NCI-H446 treated with DMSO at 0.1 percent for 48 hours (cell line): ENCODE data around the gene NCOR1.
"Not testable (repeated sequence)": the region's sequence is repeated elsewhere in the genome, so short reads cannot be mapped to it uniquely, and the experiment has no call there.

ENCODE experiments used
- DNase-seq: peaks from one replicate; lab custom pipeline; 2025; lab: John Stamatoyannopoulos, UW

The NCOR1 gene

DNA sequence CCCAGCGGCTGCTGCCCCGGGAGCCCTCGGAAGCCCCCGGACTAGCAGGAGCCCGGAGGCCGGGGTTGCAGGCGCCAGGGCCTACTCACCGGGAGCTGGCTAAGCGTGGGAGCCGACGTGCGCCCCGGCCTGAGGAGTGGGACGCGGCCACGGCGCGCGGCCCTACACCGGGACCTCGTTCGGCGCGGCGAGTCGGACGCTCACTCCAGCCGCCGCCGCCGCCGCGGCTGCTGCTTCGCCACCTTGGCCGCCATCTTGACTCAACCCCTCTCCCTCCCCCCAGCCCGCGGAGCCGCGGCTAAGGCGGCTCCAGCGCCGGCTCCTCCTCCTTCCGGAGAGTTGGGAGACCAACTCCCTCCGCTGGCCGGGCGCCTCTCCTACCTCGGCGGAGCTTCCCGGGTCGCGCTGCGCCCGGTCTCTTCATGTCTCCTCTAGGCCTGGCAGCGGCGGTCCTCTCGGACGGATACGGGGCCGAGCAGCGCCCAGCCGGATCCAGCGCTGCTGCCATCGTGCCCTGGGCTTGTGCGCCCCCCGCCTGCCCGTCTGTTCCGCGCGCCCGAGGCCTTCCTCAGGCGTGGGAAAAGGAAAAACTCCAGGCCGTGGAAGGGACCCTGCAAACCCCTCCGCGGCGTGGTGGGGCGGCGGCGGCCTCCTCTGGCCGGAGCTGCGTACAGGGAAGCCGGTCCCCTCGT lies at the start of gene NCOR1:
TSS of gene NCOR1 (minus strand) at position 262 of the 692 bp plus-strand sequence. CDS start 20,965 bp downstream, outside the sequence.
- peak; percentile 62 for DNase-seq

DNA sequence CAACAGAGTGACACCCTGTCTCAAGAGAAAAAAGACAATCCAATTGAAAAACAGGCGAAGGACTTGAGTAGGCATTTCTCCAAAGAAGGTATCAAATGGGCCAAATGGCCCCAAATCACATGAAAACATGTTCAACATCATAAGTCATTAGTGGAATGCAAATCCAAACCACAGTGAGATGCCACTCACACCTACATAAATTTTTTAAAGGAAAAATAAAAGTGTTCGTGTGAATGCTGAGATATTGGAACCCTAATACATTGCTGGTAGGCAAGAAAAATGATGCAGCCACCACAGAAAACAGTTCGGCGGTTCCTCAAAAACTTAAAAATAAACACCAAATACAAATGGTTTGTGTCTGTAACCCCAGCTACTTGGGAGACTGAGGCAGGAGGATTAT lies 46.9 kb upstream of the NCOR1 start:
- DNase-seq: no peak

DNA sequence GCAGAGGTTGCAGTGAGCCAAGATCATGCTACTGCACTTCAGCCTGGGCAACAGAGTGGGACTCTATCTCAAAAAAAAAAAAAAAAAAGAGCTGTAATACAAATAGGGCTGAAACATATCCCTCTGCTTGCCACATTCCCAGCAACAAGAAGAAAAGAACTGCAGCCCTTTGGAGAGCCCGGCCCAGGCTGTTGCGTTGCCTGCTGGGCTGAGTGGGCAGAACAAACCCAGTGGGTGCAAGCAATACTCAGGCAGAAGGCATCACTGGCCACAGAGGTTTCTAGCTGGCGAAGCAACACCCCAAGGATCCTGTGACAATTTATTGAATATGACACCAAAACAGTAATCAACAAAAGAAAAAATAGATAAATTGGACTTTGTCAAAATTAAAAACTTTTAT lies 45.7 kb upstream of the NCOR1 start:
- DNase-seq: no peak

DNA sequence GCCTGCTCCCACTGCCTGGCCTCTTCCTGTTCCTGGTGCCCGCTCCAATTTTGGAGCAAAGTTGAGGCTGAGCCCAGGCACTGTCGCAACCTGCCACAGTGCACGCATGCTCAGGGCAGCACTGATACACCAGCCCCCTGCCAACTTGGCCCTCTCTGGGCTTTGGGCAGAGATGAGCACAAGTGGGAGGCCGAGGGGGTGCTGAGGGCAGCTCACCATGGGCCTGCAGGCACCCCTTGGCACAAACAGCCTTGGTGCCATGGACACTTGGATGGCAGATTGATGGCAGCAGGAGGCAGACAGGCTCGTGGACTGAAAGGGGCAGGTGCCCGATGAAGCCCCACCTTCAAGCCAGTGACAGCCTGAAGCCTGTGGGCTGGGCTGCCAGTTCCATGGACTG lies 44.6 kb upstream of the NCOR1 start:
- no peak for DNase-seq

DNA sequence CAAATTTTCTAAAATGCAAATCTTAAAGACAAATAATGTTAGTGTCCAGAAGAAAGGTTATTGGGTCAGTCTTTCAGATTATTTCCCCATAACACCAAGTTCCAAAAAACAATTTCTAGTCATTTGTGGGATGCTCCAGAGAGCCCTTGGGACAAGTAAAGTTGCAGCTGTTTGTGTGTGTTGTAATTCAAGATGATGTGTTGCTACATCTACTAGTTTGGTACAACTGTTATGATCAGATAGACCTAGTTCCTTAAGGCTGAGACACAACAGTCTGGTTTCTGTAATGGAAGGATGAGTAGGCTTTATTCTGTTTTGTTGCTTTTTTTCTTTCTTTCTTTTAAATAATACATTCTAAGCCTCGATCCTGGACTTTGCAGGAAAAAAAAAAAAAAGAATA lies 43.6 kb upstream of the NCOR1 start:
- no peak for DNase-seq

DNA sequence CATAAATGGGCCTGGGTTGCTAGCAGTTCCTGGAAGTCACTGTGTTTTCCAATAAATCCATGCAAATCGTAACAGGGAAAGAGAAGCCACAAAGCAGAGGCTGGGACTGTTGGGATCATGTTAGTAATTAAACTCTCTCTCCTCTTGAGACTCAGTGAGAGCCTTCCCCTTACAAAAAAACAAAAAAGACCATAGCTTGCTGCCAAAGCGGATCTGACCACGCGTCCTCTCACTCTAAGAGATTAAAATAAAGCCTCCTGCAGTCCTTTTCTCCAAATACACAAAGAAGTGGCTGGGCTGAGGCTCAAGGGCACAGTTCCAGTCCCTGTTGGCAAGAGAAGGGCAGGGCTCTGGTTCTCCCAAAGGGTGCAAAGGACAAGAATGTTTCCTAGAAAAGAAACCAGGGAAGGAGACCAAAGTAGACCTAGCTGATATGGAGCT lies 40.2 kb upstream of the NCOR1 start:
- no peak for DNase-seq

DNA sequence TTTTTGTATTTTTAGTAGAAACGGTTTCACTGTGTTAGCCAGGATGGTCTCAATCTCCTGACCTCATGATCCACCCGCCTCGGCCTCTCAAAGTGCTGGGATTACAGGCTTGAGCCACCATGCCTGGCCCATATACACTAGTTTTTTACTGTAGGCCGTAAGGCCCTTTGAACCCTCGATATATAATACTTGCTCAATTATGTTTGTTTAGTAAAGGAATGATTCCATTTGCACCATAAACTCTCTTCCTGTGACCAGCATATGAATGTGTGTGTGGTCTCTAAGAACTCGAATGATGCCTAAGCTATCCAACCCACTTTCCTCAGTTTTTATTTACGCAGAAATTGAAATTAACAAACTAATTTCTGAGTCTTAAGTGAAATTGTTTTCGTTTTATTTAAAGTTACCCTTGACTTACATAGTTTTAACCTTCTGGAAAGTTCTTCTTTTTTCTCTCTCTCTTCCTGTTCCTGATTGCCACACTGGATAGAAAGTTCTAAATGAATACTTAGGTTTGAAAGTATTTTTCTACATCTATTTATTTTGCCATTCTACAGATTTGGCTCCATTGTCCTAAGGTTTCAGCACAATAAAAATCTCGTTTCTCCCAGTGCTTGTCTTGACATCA lies 39.6 kb upstream of the NCOR1 start:
- DNase-seq: no peak

DNA sequence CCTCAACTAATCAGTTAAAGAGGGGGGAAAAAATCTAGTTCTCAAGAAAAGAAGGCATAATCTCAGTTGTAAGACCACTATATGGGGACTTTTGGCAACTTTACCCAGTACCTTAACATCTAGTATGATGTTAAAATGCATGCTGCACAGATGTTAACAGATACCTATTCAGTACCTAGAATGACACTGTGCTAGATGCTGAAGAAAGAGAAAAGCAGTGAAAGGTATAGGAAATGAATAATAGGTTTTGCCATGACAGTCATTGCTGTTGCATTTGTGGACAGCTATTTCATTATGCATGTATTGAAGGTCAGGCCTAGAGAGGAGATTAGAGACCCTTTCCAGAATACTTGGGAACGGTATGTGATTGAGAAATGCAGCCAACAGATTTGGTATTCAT lies 36.2 kb upstream of the NCOR1 start:
- DNase-seq: no peak

DNA sequence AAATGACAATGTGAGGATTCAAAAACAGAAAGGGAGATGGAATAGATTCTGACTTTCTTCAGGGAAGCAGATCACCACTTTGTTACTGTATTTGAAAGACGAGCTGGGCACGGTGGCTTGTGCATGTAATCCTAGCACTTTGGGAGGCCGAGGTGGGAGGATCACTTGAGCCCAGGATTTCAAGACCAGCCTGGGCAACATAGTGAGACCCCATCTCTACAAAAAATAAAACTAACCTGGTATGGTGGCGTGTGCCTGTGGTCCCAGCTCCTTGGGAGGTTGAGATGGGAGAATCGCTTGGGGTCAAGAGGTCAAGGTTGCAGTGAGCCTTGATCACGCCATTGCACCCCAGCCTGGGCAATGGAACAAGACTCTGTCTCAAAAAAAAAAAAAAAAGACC lies 35.7 kb upstream of the NCOR1 start:
- no peak for DNase-seq

DNA sequence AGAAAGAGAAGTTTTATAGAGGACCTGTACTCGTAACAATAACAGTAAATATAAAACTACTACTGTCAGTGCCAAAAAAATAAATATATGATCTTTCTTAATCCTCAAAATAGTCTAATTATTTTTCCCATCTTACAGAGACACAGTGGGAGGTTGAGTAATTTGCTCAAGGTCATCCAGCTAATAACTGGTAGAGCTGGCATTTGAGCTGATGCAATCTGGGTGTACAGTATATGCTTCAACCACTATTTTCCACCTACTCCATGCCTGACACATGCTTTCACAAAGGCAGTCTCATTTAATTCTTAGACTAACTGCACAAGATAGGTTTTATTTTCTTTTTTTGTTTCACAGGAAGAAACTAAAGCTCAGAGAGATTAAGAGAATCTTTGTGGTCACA lies 35.3 kb upstream of the NCOR1 start:
- DNase-seq: no peak

DNA sequence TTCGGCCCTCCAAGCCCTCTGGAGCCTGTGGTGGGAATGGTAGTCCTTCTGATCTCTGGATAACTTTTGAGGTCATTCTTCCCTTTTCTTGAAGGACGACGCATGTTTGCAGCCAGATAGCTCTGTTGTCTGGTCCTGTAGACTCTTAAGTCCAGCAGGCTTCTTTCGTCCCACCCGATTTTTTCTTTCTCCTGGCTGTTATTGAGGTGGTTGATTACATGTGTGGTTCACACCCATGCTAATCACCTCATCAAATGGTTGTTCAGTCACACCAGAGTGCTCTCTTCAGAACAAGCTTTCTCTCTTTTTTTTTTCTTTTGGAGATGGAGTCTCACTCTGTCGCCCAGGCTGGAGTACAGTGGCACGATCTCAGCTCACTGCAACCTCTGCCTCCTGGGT lies 32.3 kb upstream of the NCOR1 start:
- DNase-seq: no peak

DNA sequence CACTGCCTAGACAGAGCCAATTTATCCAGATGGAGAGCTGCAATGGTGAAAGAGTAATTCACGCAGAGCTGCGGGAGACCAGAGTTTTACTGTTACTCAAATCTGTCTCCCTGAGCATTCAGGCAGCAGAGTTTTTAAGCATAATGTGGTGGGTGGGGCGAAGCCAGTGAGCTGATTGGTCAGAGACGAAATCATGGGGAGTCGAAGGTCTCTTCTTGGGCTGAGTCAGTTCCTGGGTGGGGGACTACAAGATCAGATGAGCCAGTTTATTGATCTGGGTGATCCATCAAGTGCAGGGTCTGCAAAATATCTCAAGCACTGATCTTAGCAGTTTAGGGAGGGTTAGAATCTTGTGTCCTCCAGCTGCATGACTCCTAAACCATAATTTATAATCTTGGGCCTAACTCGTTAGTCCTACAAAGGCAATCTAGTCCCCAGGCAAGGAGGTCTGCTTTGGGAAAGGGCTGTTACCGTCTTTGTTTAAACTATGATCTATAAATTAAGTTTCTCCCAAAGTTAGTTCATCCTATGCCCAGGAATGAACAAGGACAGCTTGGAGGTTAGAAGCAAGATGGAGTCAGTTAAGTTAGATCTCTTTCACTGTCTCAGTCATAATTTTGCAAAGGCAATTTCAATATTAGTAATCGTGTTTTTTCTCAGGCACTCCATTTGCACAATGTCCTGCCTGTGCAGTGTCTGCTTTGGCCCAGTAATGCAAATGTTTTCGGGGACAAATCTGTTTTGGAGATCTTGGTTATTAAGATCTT lies 28.6 kb upstream of the NCOR1 start:
- no peak for DNase-seq

DNA sequence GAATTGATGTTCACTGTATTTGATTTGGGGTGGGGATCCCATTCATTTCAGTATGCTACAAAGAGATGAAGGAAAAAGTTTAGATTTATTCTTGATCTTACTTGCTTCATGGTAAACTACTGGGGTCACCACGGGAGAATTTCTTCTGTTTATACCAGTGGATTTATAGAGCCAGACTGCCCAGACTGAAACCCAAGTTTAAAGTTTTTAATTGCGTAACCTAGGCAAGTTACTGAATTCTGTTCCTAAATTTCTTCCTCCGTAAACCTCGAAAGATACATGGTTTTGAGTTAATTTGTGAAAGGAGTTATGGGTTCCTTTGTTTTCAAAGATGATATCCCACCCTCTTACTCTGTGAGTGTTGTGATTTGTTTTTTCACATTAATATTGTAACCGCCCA lies 28.1 kb upstream of the NCOR1 start:
- no peak for DNase-seq

DNA sequence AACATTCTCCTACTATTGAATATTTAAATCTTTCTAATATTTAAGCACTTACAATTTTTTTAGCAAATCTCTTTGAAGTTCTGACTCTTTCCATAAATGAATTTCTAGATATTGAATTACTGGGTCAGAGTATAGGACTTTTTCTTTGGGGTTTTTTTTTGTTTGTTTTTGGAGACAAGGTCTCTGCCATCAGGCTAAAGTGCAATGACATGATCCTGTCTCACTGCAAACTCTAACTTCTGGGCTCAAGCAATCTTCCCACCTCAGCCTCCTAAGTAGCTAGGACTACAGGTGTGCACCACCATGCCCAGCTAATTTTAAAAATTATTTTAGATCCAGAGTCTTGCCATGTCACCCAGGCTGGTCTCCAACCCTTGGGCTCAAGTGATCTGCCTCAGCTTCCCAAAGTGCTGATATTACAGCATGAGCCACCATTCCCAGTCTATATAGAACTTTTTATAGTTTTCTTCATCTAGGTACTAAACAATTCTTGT lies 26.6 kb upstream of the NCOR1 start:
- DNase-seq: no peak

DNA sequence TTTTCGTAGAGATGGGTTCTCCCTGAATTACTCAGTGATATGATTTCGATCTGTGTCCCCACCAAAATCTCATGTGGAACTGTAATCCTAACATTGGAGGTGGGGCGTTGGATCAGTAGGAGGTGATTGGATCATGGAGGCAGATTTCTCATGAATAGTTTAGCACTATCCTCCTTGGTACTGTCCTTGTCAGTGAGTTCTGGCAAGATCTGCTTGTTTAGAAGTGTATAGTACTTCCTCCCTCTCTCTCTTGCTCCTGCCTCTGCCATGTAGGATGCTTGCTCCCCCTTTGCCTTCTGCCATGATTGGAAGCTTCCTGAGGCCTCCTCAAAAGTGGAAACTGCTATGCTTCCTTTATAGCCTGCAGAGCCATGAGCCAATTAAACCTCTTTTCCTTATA lies 24.6 kb upstream of the NCOR1 start:
- no peak for DNase-seq

DNA sequence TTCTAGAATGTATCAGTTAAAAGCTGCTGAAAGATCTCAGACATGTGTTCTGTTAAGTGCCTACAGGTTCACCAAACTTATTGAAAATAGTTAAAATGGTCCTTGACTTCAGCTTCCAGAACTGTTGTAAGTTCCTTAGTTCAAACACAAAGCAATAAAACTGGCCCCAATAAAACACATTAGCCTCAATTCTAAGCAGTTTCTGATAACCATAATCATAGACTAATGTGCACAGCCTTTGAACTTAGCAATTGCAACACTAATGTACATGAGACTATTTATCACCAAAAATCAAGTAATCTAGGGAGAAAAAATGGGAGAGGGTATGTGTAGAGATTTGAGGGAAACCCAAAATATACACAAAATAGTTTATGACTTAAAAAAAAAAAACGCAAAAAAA lies 17.1 kb upstream of the NCOR1 start:
- DNase-seq: no peak

DNA sequence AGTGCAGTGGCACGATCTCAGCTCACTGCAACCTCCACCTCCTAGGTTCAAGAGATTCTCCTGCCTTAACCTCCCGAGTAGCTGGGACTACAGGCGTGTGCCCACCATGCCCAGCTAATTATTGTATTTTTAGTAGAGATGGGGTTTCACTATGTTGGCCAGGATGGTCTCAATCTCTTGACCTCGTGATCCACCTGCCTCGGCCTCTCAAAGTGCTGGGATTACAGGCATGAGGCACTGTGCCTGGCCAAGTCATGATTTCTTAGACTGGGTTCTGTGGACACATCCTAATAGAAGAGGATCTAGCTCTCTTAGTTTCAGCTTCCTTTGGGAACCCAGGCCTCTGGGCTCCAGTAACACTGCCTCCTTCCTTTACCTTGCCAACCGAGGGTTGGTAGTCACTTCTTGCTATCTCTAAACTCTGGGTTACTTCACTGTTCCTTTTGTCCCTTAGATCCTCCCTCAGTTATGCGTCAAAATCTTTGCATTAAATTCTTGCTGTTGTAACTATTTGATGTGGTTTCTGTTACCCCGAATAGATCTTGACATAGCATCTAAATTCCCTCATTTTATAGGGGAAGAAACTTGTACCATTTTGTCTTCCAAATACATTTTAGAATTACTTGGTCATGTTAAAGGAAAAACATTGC lies 14.7 kb upstream of the NCOR1 start:
- not testable (repeated sequence) for DNase-seq

DNA sequence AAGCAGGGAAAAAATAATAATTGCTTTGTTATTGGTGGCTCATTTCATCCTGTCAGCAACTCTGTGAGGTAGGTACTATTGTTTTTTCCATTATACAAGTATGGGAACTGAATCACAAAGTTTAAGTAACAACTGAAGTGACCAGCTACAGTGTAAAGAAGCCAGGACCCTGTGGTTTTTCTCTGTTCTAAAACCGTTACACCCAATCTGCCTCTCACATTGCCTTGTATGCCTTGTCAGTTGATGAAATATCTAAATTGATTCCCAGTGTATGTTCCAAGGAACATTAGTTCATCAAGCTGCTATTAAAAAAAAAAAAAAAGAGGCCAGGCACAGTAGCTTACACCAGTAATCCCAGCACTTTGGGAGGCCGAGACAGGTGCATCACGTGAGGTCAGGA lies 7.1 kb upstream of the NCOR1 start:
- no peak for DNase-seq

DNA sequence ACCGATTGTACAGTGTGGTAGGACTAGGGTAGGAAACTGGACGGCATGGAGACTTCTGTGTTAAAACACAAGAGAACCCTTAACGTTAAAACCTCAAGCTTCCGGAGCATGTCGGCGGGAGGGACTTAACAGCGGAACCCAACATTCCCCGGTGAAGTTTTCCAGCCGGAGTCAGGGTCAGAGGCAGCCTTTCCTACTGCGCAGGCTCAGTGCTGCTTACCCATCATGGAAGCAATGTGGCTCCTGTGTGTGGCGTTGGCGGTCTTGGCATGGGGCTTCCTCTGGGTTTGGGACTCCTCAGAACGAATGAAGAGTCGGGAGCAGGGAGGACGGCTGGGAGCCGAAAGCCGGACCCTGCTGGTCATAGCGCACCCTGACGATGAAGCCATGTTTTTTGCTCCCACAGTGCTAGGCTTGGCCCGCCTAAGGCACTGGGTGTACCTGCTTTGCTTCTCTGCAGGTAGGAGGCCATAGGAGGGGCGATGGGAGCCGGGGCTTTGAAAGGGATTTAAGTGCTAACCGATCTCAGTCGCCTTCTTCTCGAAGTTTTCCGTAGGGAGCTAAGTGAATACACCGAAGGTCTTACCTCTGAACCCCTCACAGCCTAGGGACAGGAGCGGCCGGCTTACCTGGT lies 1.8 kb upstream of the NCOR1 start, which contains the start of gene PIGL:
TSS of gene PIGL (plus strand) at position 209 of the 634 bp plus-strand sequence. CDS start at position 226, 17 bp downstream.
- DNase-seq: peak; percentile 79

DNA sequence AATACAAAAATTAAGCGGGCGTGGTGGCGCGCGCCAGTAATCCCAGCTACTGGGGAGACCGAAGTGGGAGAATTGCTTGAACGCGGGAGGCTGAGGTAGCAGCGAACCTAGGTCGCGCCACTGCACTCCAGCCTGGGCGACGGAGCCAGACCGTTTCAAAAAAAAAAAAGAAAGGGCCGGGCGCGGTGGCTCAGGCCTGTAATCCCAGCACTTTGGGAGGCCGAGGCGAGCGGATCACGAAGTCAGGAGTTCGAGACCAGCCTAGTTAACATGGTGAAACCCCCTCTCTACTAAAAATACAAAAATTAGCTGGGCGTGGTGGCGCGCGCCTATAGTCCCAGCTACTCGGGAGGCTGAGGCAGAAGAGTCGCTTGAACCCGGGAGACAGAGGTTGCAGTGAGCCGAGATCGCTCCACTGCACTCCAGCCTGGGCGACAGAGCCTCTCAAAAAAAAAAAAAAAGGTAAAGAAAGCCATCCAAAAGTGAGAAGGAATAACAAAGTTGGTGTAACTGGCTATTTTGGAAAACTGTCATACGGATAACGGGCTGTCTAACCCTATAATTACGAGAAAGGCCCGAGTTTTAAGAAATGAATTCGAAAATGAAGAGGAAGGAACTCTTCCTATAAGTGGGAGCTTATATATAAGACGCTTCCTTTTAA lies 1.1 kb upstream of the NCOR1 start:
- not testable (repeated sequence) for DNase-seq

DNA sequence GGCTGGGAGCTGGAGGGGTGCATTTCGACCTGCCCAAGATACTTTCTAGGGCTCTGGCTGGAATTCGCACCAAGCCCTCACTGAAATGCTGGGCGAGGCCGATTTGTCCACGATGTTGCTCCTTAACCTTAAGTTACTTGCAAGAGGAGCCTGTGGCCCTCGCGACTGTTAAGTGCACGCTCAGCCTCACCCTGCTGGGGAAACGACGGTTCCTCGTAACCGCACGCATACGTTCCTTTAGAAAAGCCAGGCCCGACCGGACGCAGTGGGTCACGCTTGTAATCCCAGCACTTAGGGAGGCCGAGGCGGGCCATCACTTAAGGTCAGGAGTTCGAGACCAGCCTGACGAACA lies 607 bp upstream of the NCOR1 start:
- DNase-seq: no peak

DNA sequence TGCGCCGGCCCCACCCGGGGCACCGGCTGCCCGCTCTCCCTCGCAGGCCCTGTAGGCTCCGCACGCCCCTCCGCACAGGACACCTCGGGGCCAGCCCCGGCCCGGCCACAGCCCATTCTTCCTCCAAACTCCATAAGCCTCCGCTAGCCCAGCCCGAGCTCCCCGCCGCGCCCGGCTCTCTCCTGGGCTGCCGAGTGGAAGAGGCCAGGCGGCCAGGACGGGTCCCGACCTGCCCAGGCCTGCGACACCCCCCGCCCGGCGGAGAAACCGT lies 397 bp downstream of the NCOR1 start:
- DNase-seq: no peak
